HPDE6-E6E7 (cell line): Measurements from ENCODE around the gene AK4.
A peak's percentile ranks its signal among the peaks of the same experiment; 100 is the strongest.

ENCODE experiments used
- DNase-seq: peaks from one replicate; pipeline ENCODE4 v3.0.0; 2011; ENCODE audit warnings: missing footprints; ENCODE audit errors: extremely low spot score

Gene AK4

DNA sequence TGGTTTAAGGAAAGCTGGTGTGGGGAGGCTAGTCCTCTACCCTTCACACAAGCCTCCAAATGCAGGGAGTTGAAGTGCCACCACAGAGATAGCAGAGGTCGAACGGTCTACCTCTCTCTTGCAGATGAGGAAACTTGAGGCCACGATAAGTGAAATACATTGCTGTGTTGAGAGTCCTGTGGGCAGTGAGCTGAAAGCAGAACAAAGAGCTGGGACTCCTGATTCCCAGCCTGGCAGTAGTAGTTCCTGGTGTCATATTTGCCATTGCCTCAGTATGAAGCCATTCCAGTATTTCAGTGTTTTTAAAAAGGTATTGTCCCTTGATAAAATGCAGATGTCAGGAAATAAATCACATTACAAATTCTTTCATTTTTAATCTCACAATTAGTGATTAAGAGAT is 28.6 kb downstream of the AK4 start:
- no peak for DNase-seq

DNA sequence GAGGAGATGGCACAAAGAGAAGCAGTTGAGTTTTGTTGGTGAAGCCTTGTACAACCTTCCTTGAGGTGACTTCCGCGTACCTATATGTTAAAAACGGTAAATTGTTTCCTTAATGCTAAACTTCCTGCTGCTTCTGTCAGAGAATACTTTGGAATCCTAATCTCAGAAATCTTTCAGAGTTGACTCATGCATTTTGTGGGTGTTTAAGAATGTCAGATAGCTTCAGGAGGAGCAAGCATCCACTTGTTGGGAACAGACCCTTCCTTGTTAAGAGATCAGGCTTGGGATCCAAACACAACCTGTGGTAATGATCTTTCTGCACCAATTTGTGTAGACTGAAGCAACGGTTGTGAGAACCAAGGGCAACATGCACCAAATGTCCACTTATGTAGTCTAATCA is 29.5 kb downstream of the AK4 start:
- peak; percentile 79 for DNase-seq

- no peak for DNase-seq
Observed at GRCh38 chr1:65178235-65178634, 30.2 kb downstream of the AK4 start.

DNA sequence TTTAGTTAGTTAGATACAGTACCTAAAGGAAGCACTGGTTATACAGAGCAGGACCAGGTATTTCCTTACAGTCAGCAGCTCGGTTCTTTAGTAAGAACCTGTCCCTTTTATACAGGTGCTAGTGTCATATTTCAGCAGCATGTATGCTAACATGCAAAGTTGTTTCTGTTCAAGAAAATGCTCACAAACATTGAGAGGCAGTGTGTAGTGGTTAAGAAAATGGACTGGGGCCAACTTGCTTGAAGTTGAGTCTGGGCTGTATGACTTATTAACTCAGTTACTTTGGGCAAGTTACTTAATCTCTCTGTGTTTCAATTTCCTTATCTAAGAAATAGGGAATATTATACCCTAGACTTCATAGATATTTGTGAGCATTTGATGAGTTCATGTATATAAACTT is 31.1 kb downstream of the AK4 start:
- no peak for DNase-seq

DNA sequence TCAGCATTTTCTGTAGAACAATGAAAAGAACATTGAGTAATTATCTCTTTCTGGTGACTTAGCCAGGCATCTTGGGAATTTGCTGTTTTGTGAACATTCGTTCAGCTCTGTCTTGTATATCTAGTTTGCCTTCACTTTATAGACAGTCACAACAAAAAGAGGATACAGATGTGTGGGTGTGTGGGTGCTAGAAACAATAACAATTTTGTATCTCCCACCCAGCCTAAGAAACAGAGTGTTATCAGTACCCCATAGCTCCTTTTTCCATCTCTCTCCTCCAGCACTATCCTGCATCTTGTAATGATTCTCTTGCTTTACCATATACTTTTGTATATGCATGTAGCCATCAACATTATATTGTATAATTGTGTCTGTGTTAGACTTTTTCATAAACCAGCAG is 33.0 kb downstream of the AK4 start:
- no peak for DNase-seq

- no peak for DNase-seq
Observed at GRCh38 chr1:65182658-65183268, 34.8 kb downstream of the AK4 start.

- DNase-seq, result no peak
Observed at GRCh38 chr1:65189576-65190115, 41.6 kb downstream of the AK4 start.

DNA sequence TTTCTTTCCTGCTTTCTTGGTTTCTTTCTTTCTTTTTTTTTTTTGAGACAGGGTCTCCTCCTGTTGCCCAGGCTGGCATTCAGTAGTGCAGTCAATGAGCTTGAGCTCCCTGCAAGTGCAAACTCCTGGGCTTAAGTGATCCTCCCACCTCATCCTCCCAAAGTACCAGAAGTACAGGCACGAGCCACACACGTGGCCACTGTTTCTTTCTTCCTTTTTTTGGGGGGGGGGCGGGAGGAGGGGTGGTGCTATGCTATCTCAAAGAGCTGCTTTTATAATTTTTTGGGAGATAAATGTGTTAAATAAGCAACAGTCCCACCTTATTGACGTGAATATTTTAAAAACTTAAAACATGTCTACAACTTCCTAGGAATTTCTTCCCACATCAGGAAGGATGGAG is 42.2 kb downstream of the AK4 start:
- DNase-seq, result no peak

GRCh38 chr1:65193129-65193695 is 45.2 kb downstream of the AK4 start:
- no peak for DNase-seq

- no peak for DNase-seq
Observed at GRCh38 chr1:65195495-65196417, 47.8 kb downstream of the AK4 start.

- DNase-seq, result no peak
Observed at GRCh38 chr1:65196926-65197325, 48.9 kb downstream of the AK4 start.

DNA sequence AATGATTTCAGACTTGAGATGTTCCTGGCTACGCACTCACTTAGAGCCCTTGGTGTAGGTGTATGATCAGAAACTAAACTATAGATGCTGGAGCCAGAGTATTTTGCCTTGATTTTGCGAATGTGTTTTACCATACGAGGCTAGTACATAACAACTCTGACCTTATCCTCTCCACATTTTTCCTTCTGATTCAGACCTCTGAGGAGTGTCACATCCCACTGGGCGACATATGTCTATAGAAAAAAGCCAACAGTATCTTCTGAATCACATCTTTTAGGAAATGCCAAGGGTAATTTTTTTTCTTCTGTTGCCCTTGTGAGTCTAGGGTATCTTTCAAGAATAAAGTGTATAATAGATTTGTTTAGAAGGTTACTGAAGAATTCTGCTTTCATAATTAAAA is 49.6 kb downstream of the AK4 start:
- DNase-seq, result no peak

- DNase-seq, result no peak
Observed at GRCh38 chr1:65198096-65198495, 50.1 kb downstream of the AK4 start.

DNA sequence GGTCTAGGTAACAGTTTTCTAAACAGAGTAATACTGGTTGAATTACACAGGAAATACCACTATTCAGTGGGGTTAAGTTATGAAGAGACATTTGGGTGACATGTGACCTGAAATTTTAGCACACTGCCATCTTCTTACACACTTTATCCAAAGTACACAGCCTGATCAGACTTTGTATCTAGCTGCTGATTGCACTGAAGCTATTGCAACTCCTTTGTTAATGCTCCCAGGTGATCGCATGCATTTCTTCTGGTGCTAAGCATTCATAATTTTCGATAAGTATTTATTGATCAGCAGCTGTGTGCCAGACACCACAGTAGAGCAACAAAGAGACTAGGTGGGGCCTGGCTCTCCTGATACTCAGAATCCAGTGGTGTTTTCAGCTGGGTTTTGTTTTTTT is 52.4 kb downstream of the AK4 start:
- no peak for DNase-seq

- no peak for DNase-seq
Observed at GRCh38 chr1:65206836-65207235, 58.8 kb downstream of the AK4 start.

GRCh38 chr1:65207317-65207716 is 59.3 kb downstream of the AK4 start:
- no peak for DNase-seq

DNA sequence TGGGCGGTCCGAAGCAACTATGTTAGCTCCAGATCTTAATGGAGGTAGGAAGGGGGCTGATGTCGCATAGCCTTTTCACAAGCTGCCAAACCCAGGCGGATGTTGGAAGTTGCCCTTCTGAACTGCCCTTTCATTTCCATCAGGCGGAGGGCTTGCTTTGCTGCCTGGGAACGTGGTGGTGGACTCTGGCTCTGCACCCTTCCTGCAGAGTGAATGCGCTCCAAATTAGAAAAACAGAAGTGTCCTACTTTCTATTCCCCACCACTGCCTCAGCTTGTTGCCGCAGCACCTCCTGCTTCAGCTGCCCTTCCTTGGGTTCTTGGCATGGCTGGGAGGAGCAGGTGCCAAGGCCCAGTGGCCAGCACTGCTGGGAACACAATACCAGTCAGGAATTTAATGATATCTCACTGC is 60.6 kb downstream of the AK4 start:
- no peak for DNase-seq

DNA sequence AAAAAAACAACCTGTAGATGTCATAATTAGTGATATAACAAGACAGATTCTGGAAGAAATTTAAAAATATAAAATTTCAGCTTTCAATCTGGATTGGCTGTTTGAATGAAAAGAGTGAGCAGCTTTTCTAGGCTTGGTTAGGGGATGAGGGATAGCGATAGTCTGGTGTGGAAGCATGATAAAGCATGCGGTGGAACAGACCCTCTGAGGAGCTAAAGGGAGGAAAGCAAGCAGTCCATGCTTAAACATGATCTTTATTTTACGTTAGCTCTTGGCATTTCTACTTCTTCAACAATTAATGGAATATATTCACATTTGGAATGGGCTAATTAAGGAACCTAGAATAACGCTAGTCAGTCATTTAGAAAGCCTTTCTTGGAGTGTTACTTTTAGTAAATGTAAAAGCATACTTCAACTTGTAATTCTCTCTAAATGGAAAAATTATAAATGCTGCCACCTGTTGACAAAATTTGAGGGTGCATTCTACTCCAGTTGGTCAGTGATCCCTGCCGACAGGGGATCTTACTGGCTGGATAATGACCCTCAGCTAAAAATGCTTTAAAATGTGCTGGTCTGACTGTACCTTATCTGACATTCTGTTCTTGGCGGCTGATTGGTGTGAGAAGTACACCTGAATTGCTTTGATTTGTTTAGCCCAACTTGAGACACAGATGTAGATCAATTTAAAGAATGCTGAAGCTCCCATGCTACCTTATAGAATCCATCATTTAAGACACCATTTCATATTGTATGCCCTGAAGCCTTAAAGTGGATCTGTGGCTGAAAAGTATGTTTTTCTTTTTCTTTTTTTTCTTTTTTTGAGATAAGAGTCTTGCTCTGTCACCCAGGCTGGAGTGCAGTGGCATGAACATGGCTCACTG is 61.2 kb downstream of the AK4 start:
- peak; percentile 52 for DNase-seq

GRCh38 chr1:65210325-65210724 is 62.3 kb downstream of the AK4 start:
- no peak for DNase-seq

GRCh38 chr1:65211331-65211730 is 63.3 kb downstream of the AK4 start:
- DNase-seq, result no peak

DNA sequence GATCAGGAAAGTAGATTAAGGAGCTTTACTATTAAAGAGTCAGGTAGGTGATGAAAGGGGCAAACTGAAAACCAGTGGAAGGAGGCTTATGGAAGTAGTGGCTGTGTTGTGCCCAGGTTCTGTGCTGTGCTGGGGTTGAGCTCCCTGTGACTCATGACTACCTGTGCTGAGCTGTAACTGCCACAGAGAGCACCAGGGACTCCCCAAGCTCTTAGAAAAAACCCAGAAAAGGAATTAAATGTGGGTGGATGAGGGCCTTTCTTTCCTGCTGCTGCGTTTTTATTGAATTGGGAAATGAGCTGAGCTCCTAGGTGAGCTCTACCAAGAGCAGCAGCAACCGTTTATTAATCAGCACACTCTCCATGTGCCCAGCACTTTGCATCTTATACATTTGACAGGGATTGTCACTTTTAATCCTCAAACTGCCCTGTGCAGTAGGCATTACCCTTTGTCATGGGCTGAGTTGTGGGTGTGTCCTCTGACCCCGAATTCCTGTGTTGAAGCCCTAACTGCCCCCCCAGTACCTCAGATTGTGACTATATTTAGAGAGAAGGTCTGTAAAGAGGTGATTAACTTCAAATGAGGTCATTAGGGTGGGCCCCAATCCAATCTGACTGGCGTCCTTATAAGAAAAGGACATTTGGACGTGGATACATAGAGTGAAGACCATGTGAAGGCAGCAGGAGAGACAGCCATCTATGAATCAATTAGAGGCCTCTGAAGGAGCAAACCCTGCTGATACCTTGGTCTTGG is 65.4 kb downstream of the AK4 start:
- no peak for DNase-seq
